Epithelial cell of proximal tubule (primary cell): ENCODE data around the gene TRABD2B. TPM values are rescaled to one million over a fixed set of nuclear protein-coding genes. Genes with fewer than 3 reads are reported as not detected.

Source experiments
- DNase-seq: peaks from one replicate; pipeline ENCODE4 v3.0.0-alpha.2; 2011; ENCODE audit warnings: low read depth
- H3K4me3 ChIP-seq: 2 replicates; pipeline ENCODE4 v1.5.1; 2011; ENCODE audit warnings: low read depth, mild to moderate bottlenecking, low read length
- CTCF ChIP-seq: conservative IDR thresholded peaks from 2 replicates; pipeline ENCODE4 v1.5.1; 2012; ENCODE audit warnings: low read depth, mild to moderate bottlenecking, low read length
- total RNA-seq: library from RNA; depleted of rRNA; stranded (reverse); fragments of >200 nt; gene quantifications from 2 replicates; pipeline ENCODE4 v1.2.3, GENCODE V29; 2015

The TRABD2B gene
- total RNA-seq, 1 donor from 2014 or later, result 0.46 TPM

- TF ChIP-seq CTCF, result no peak
- DNase-seq, result no peak
- no peak overlapping the region for H3K4me3 ChIP-seq
Measured at GRCh38 chr1:47729685-47730084, 267.5 kb downstream of the TRABD2B start.

GRCh38 chr1:47727697-47728085 lies 269.5 kb downstream of the TRABD2B start:
- no peak for TF ChIP-seq CTCF
- no peak for DNase-seq
- H3K4me3 ChIP-seq, result no peak overlapping the region

GRCh38 chr1:47727051-47727696 lies 270.0 kb downstream of the TRABD2B start:
- TF ChIP-seq CTCF, result no peak

GRCh38 chr1:47725992-47726855 lies 271.0 kb downstream of the TRABD2B start:
- peak overlapping the region; percentile 20 for H3K4me3 ChIP-seq
- peak; percentile 92 for TF ChIP-seq CTCF
- peak; percentile 18 for DNase-seq

More at GRCh38 chr1:47727051-47727696, 270.0 kb downstream of the TRABD2B start:
- no peak overlapping the region for H3K4me3 ChIP-seq
- DNase-seq, result no peak

- TF ChIP-seq CTCF, result no peak
- no peak for DNase-seq
- H3K4me3 ChIP-seq, result no peak overlapping the region
Measured at GRCh38 chr1:47725511-47725991, 271.6 kb downstream of the TRABD2B start.

GRCh38 chr1:47725000-47725473 lies 272.1 kb downstream of the TRABD2B start:
- peak; percentile 6 for TF ChIP-seq CTCF
- H3K4me3 ChIP-seq, result no peak overlapping the region
- DNase-seq, result no peak
